Measurements from ENCODE around the gene OR4D11.

DNA sequence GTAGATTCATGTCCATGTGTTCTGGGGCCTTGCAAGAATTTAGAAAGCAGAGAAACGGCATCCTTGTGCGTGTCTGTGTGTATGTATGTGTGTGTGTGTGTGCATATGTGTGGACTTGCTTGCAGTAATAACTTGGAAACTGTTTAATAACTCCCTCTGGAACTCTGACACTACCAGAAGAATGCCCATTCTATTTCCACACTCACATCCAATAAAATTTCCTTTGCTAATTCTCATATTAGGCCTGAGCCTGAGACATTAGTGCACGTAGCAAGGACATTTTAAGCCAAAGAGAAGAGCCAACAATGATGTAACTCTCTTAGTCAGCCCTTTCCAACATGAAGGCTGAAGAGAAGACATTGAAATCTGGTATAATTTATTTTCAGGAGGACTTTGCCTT, 43.5 kb upstream of the OR4D11 start:
- TF ChIP-seq, protein P1, sequence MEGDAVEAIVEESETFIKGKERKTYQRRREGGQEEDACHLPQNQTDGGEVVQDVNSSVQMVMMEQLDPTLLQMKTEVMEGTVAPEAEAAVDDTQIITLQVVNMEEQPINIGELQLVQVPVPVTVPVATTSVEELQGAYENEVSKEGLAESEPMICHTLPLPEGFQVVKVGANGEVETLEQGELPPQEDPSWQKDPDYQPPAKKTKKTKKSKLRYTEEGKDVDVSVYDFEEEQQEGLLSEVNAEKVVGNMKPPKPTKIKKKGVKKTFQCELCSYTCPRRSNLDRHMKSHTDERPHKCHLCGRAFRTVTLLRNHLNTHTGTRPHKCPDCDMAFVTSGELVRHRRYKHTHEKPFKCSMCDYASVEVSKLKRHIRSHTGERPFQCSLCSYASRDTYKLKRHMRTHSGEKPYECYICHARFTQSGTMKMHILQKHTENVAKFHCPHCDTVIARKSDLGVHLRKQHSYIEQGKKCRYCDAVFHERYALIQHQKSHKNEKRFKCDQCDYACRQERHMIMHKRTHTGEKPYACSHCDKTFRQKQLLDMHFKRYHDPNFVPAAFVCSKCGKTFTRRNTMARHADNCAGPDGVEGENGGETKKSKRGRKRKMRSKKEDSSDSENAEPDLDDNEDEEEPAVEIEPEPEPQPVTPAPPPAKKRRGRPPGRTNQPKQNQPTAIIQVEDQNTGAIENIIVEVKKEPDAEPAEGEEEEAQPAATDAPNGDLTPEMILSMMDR (IDR thresholded peaks at IDR 0.05), result no peak
- TF ChIP-seq POLR2A (IDR thresholded peaks at IDR 0.05), result no peak

Measured in Peyer's patch (tissue), 4 donors.